K562 (cell line): ENCODE data around the gene USP2. TPM values are rescaled to one million over a fixed set of nuclear protein-coding genes. Genes with fewer than 3 reads are reported as not detected.

ENCODE experiments used
- DDX20 ChIP-seq: fragments of 450-650 bp; IDR thresholded peaks from 2 replicates; pipeline ENCODE4 v1.6.1; 2016; ENCODE audit warnings: missing genetic modification characterization, low read depth, mild to moderate bottlenecking, missing compliant biosample characterization, moderate library complexity
- ESRRA ChIP-seq: fragments of 450-650 bp; IDR thresholded peaks from 2 replicates; pipeline ENCODE4 v1.6.1; 2014; ENCODE audit warnings: low read depth, mild to moderate bottlenecking, moderate library complexity, borderline replicate concordance
- FOXJ2 ChIP-seq: fragments of 200-800 bp; sonication (Bioruptor generic); IDR thresholded peaks from 2 replicates; pipeline ENCODE4 v1.6.1; 2016; ENCODE audit warnings: missing genetic modification characterization, missing compliant biosample characterization
- HMGN3 ChIP-seq: IDR thresholded peaks from 2 replicates; pipeline ENCODE4 v1.6.1; 2011; ENCODE audit warnings: borderline replicate concordance, low read depth, mild to moderate bottlenecking, mixed read lengths, low read length; ENCODE audit not compliant: insufficient read length; ENCODE audit errors: extremely low read depth
- KLF16 ChIP-seq: IDR thresholded peaks from 2 replicates; pipeline ENCODE4 v1.6.1; 2016; ENCODE audit warnings: antibody characterized with exemption
- MAFK ChIP-seq: IDR thresholded peaks from 2 replicates; pipeline ENCODE4 v1.6.1; 2011; ENCODE audit warnings: low read length, improper control_type of control experiment
- PCBP2 ChIP-seq: fragments of 200-400 bp; formaldehyde crosslinking; IDR thresholded peaks from 2 replicates; pipeline ENCODE4 v1.6.1; 2018; ENCODE audit warnings: low read length, low read depth, mild to moderate bottlenecking, moderate library complexity; ENCODE audit not compliant: poor library complexity, severe bottlenecking
- PTBP1 ChIP-seq: fragments of 200-400 bp; formaldehyde crosslinking; IDR thresholded peaks from 2 replicates; pipeline ENCODE4 v1.6.1; 2017; ENCODE audit warnings: low read depth, low read length
- RAD21 ChIP-seq, 2 experiments: fragments of 250-450 bp in 1 of 2; fragments of 450-650 bp in 1 of 2; sonication (Bioruptor Pico) in 1 of 2; formaldehyde crosslinking in 1 of 2; IDR thresholded peaks in 1 of 2; conservative IDR thresholded peaks in 1 of 2; 2 replicates each; pipeline versions ENCODE4 v1.4.0 to v1.8.0; 2020 to 2022; ENCODE audit warnings: mild to moderate bottlenecking in 2 of 2, moderate library complexity in 1 of 2
- RBFOX2 ChIP-seq: fragments of 200-400 bp; formaldehyde crosslinking; IDR thresholded peaks from 2 replicates; pipeline ENCODE4 v1.6.1; 2017; ENCODE audit warnings: low read depth, mild to moderate bottlenecking, low read length, moderate library complexity
- TAF7 ChIP-seq: fragments of 450-650 bp; IDR thresholded peaks from 2 replicates; pipeline ENCODE4 v1.6.1; 2016; ENCODE audit warnings: missing genetic modification characterization, missing compliant biosample characterization
- TCF7L2 ChIP-seq: fragments of 150-350 bp; IDR thresholded peaks from 2 replicates; pipeline ENCODE4 v1.6.1; 2016; ENCODE audit warnings: low read depth, mild to moderate bottlenecking, low read length, moderate library complexity
- ZC3H11A ChIP-seq: IDR thresholded peaks from 2 replicates; pipeline ENCODE4 v1.6.1; 2012; ENCODE audit warnings: low read depth, low read length, improper control_type of control experiment
- ZKSCAN1 ChIP-seq: fragments of 150-350 bp; IDR thresholded peaks from 2 replicates; pipeline ENCODE4 v1.6.1; 2016; ENCODE audit warnings: low read depth, low read length
- ZNF12 ChIP-seq: sonication (generic); formaldehyde crosslinking; IDR thresholded peaks from 2 replicates; pipeline ENCODE4 v1.4.0; 2020; ENCODE audit warnings: mild to moderate bottlenecking, missing genetic modification reagents
- ZNF140 ChIP-seq: fragments of 250-450 bp; sonication (Bioruptor Pico); IDR thresholded peaks from 2 replicates; pipeline ENCODE4 v1.8.0; 2021; ENCODE audit warnings: moderate library complexity, mild to moderate bottlenecking, inconsistent platforms
- polyA plus RNA-seq, 8 experiments: library from polyadenylated mRNA; depleted of rRNA in 4 of 8; stranded (reverse) in 5 of 8; unstranded in 3 of 8; fragments of >200 nt; fragmentation: Nextera tagmentation in 2 of 8; fragmentation: Illumina TruSeq in 1 of 8; extraction: Ambion mirVana in 2 of 8; extraction: Trizol in 1 of 8; gene quantifications; 2 replicates each; pipeline versions ENCODE4 v1.2.1 to v1.2.3, GENCODE V29; 2011 to 2014; ENCODE audit warnings: inconsistent platforms in 1 of 8, missing spikeins in 1 of 8
- total RNA-seq, 7 experiments: library from RNA; depleted of rRNA in 6 of 7; stranded (reverse); fragments of >200 nt in 6 of 7; fragmentation: Illumina TruSeq in 2 of 7; extraction: Trizol in 2 of 7; gene quantifications; 2 replicates each; pipeline versions ENCODE4 v1.2.1 to v1.2.3, GENCODE V29; 2011 to 2021; ENCODE audit warnings: low replicate concordance in 1 of 7
- TF ChIP-seq, protein P1 (sequence below), 2 experiments: IDR thresholded peaks; 2 replicates each; pipeline ENCODE4 v1.6.1; 2012; ENCODE audit warnings: improper control_type of control experiment in 2 of 2, low read depth in 2 of 2, low read length in 2 of 2, borderline replicate concordance in 1 of 2
- TF ChIP-seq, protein P2 (sequence below): sonication (generic); formaldehyde crosslinking; IDR thresholded peaks from 2 replicates; pipeline ENCODE4 v1.4.0; 2020; ENCODE audit warnings: mild to moderate bottlenecking, missing genetic modification reagents
- TF ChIP-seq, protein P3 (sequence below): fragments of 250-450 bp; sonication (Bioruptor Pico); IDR thresholded peaks from 2 replicates; pipeline ENCODE4 v1.9.0; 2021; ENCODE audit warnings: mild to moderate bottlenecking, inconsistent platforms
- TF ChIP-seq, protein P4 (sequence below): fragments of 450-650 bp; formaldehyde crosslinking; IDR thresholded peaks from 2 replicates; pipeline ENCODE4 v1.4.0; 2020; ENCODE audit warnings: mild to moderate bottlenecking

The USP2 gene
- total and polyA plus RNA-seq, 9 of the 15 experiments (the other 6 are each of a cell fraction or from before 2014, with no cell fraction given) = 2.8 to 16.9 (median 3.9) TPM

DNA sequence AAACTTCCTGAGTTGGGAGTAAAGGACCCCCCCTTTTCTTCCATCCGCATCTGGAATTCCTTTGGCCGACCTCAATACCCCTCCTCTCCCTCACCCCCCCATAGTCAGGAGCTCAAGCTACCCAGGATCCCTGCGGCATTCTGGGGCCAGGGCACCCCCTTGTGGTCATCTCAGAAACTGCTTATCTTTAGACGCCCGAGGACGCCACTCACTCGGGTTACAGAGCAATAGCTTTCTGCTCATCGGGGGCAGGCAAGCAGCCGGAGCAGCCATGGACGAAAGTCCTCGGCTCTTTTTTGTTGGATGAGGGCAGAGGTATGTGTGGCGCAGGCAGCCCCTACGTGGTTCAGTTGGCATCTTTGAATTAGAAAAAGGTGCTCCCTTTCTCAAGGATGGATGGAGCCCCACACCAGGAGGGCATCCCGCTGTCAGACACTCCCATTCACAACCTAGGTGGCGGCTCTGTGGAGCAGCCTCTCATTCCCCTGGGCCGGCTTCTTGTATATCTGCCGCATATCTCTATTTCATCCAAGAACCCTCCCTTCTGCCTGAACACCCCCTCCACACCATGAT lies 43.1 kb downstream of the USP2 start (continued):
- peak; percentile 65 to 69 for TF ChIP-seq RAD21 (CRISPR knock-in tag; conservative IDR thresholded peaks at IDR 0.05 in 1 of 2, IDR thresholded peaks at IDR 0.05 in 1 of 2)
- no peak for TF ChIP-seq RBFOX2
- TF ChIP-seq, protein P1, sequence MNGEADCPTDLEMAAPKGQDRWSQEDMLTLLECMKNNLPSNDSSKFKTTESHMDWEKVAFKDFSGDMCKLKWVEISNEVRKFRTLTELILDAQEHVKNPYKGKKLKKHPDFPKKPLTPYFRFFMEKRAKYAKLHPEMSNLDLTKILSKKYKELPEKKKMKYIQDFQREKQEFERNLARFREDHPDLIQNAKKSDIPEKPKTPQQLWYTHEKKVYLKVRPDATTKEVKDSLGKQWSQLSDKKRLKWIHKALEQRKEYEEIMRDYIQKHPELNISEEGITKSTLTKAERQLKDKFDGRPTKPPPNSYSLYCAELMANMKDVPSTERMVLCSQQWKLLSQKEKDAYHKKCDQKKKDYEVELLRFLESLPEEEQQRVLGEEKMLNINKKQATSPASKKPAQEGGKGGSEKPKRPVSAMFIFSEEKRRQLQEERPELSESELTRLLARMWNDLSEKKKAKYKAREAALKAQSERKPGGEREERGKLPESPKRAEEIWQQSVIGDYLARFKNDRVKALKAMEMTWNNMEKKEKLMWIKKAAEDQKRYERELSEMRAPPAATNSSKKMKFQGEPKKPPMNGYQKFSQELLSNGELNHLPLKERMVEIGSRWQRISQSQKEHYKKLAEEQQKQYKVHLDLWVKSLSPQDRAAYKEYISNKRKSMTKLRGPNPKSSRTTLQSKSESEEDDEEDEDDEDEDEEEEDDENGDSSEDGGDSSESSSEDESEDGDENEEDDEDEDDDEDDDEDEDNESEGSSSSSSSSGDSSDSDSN (IDR thresholded peaks at IDR 0.05; ENCODE audit: borderline replicate concordance in 1 of 2, low read depth in 2 of 2, low read length in 2 of 2) = no peak
- no peak for TF ChIP-seq DDX20 (tag)
- TF ChIP-seq PCBP2 = no peak
- TF ChIP-seq ZNF12 (CRISPR knock-in tag) = no peak
- TF ChIP-seq MAFK = 0 out of 2 replicates have a peak, but pooled peaks have one; percentile 6
- TF ChIP-seq ZKSCAN1 = no peak
- TF ChIP-seq, protein P2, sequence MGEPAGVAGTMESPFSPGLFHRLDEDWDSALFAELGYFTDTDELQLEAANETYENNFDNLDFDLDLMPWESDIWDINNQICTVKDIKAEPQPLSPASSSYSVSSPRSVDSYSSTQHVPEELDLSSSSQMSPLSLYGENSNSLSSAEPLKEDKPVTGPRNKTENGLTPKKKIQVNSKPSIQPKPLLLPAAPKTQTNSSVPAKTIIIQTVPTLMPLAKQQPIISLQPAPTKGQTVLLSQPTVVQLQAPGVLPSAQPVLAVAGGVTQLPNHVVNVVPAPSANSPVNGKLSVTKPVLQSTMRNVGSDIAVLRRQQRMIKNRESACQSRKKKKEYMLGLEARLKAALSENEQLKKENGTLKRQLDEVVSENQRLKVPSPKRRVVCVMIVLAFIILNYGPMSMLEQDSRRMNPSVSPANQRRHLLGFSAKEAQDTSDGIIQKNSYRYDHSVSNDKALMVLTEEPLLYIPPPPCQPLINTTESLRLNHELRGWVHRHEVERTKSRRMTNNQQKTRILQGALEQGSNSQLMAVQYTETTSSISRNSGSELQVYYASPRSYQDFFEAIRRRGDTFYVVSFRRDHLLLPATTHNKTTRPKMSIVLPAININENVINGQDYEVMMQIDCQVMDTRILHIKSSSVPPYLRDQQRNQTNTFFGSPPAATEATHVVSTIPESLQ (CRISPR knock-in tag) = no peak
- 0 out of 2 replicates have a peak, but pooled peaks have one; percentile 52 for TF ChIP-seq KLF16
- TF ChIP-seq ZC3H11A = no peak
- no peak for TF ChIP-seq ZNF140
- no peak for TF ChIP-seq PTBP1
- TF ChIP-seq ESRRA = no peak
- no peak for TF ChIP-seq FOXJ2 (tag)
- TF ChIP-seq, protein P3, sequence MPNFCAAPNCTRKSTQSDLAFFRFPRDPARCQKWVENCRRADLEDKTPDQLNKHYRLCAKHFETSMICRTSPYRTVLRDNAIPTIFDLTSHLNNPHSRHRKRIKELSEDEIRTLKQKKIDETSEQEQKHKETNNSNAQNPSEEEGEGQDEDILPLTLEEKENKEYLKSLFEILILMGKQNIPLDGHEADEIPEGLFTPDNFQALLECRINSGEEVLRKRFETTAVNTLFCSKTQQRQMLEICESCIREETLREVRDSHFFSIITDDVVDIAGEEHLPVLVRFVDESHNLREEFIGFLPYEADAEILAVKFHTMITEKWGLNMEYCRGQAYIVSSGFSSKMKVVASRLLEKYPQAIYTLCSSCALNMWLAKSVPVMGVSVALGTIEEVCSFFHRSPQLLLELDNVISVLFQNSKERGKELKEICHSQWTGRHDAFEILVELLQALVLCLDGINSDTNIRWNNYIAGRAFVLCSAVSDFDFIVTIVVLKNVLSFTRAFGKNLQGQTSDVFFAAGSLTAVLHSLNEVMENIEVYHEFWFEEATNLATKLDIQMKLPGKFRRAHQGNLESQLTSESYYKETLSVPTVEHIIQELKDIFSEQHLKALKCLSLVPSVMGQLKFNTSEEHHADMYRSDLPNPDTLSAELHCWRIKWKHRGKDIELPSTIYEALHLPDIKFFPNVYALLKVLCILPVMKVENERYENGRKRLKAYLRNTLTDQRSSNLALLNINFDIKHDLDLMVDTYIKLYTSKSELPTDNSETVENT = no peak
- TF ChIP-seq TCF7L2 = no peak
- no peak for TF ChIP-seq TAF7
- TF ChIP-seq, protein P4, sequence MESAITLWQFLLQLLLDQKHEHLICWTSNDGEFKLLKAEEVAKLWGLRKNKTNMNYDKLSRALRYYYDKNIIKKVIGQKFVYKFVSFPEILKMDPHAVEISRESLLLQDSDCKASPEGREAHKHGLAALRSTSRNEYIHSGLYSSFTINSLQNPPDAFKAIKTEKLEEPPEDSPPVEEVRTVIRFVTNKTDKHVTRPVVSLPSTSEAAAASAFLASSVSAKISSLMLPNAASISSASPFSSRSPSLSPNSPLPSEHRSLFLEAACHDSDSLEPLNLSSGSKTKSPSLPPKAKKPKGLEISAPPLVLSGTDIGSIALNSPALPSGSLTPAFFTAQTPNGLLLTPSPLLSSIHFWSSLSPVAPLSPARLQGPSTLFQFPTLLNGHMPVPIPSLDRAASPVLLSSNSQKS (CRISPR knock-in tag) = no peak
- no peak for TF ChIP-seq HMGN3
